SK-N-SH treated with all-trans-retinoic acid at 6 μM for 48 hours (cell line): ENCODE results near the gene SNUPN.

Experiments
- ATAC-seq: fragments of 200-7000 bp; cut with Tn5 transposase; 3 replicates; pipeline ENCODE4 v1.9.1; 2020; ENCODE audit warnings: mild to moderate bottlenecking, moderate library complexity
- ARNTL ChIP-seq: fragments of 450-650 bp; formaldehyde crosslinking; IDR thresholded peaks from 2 replicates; pipeline ENCODE4 v1.5.0; 2020; ENCODE audit warnings: low read depth, mild to moderate bottlenecking, moderate library complexity, borderline replicate concordance
- CSDC2 ChIP-seq: fragments of 250-450 bp; sonication (Bioruptor Pico); IDR thresholded peaks from 2 replicates; pipeline ENCODE4 v1.5.0; 2020; ENCODE audit warnings: mild to moderate bottlenecking, moderate library complexity
- GLIS3 ChIP-seq: fragments of 250-450 bp; sonication (Bioruptor Pico); IDR thresholded peaks from 2 replicates; pipeline ENCODE4 v1.5.0; 2020; ENCODE audit warnings: mild to moderate bottlenecking, moderate library complexity
- ISL1 ChIP-seq: fragments of 250-450 bp; sonication (Bioruptor Pico); IDR thresholded peaks from 2 replicates; pipeline ENCODE4 v2.1.2; 2022; ENCODE audit warnings: mild to moderate bottlenecking, moderate library complexity
- OSR1 ChIP-seq: fragments of 250-450 bp; sonication (Bioruptor Pico); IDR thresholded peaks from 2 replicates; pipeline ENCODE4 v1.8.0; 2022; ENCODE audit warnings: moderate library complexity, mild to moderate bottlenecking, inconsistent platforms
- PPARA ChIP-seq: fragments of 250-450 bp; sonication (Bioruptor Pico); IDR thresholded peaks from 2 replicates; pipeline ENCODE4 v1.5.0; 2020; ENCODE audit warnings: mild to moderate bottlenecking, borderline replicate concordance
- RARB ChIP-seq: fragments of 250-450 bp; sonication (Bioruptor Pico); IDR thresholded peaks from 2 replicates; pipeline ENCODE4 v1.8.0; 2021; ENCODE audit warnings: mild to moderate bottlenecking, moderate library complexity
- SNAI2 ChIP-seq: fragments of 250-450 bp; sonication (Bioruptor Pico); IDR thresholded peaks from 2 replicates; pipeline ENCODE4 v1.5.0; 2020; ENCODE audit warnings: mild to moderate bottlenecking, moderate library complexity
- TCF4 ChIP-seq: fragments of 250-450 bp; sonication (Bioruptor Pico); IDR thresholded peaks from 2 replicates; pipeline ENCODE4 v1.8.0; 2021; ENCODE audit warnings: mild to moderate bottlenecking, moderate library complexity, borderline replicate concordance
- ZFP30 ChIP-seq: fragments of 450-650 bp; formaldehyde crosslinking; IDR thresholded peaks from 2 replicates; pipeline ENCODE4 v1.5.0; 2022; ENCODE audit warnings: mild to moderate bottlenecking, moderate library complexity
- ZNF565 ChIP-seq: fragments of 450-650 bp; formaldehyde crosslinking; conservative IDR thresholded peaks from 2 replicates; pipeline ENCODE4 v1.5.0; 2020; ENCODE audit warnings: low read depth, mild to moderate bottlenecking, moderate library complexity
- ZNF8 ChIP-seq: fragments of 450-650 bp; formaldehyde crosslinking; IDR thresholded peaks from 2 replicates; pipeline ENCODE4 v1.5.0; 2020; ENCODE audit warnings: mild to moderate bottlenecking, moderate library complexity
- TF ChIP-seq, protein P1 (sequence below): fragments of 250-450 bp; sonication (Bioruptor Pico); IDR thresholded peaks from 2 replicates; pipeline ENCODE4 v1.5.1; 2021; ENCODE audit warnings: mild to moderate bottlenecking, moderate library complexity
- TF ChIP-seq, protein P2 (sequence below): fragments of 250-450 bp; sonication (Bioruptor Pico); IDR thresholded peaks from 2 replicates; pipeline ENCODE4 v1.5.0; 2020; ENCODE audit warnings: mild to moderate bottlenecking, moderate library complexity
- TF ChIP-seq, protein P3 (sequence below): fragments of 250-450 bp; sonication (Bioruptor Pico); IDR thresholded peaks from 2 replicates; pipeline ENCODE4 v1.8.0; 2020; ENCODE audit warnings: mild to moderate bottlenecking, moderate library complexity, borderline replicate concordance
- TF ChIP-seq, protein P4 (sequence below): fragments of 250-450 bp; sonication (Bioruptor Pico); IDR thresholded peaks from 2 replicates; pipeline ENCODE4 v1.8.0; 2021; ENCODE audit warnings: low read depth, mild to moderate bottlenecking, moderate library complexity, borderline replicate concordance
- TF ChIP-seq, protein P5 (sequence below): fragments of 250-450 bp; sonication (Bioruptor Pico); IDR thresholded peaks from 2 replicates; pipeline ENCODE4 v1.5.1; 2020; ENCODE audit warnings: low read depth, mild to moderate bottlenecking, moderate library complexity

The SNUPN gene

DNA sequence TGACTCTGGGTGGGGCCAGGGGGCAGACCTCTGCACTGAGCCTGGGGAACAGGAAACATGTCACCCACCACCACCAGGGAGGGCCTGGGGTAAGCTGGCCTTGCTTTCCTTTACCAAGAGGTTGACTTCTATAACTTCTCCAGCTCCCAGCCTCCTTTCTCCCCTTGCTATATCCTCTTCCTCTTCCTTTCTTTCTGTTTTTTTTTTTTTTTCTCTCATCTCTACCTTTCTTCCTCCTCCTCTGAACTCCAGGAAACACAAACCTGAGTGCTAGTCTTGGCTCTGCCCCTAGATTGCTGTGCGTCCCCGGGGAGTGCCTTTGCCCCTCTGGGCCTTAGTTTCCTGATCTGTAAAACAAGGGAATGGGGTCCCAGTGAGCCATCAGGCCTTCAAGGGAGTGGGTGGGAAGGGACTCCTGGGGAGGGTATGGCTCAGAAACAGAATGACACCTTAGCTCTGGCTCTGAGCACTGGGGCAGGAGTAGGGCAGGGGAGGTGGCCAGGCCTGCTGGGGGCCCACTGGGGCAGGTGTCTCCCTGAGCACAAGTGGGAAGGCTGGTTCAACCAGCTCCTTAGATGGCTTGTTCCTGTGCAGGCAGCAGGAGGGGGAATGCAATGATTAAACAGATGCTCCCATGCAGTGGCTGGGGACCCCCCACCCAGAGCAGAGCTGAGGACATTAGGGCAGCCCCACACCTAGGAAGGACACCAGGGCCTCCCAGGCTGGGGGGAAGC lies 26.5 kb upstream of the SNUPN start (continued):
- no peak for TF ChIP-seq OSR1

DNA sequence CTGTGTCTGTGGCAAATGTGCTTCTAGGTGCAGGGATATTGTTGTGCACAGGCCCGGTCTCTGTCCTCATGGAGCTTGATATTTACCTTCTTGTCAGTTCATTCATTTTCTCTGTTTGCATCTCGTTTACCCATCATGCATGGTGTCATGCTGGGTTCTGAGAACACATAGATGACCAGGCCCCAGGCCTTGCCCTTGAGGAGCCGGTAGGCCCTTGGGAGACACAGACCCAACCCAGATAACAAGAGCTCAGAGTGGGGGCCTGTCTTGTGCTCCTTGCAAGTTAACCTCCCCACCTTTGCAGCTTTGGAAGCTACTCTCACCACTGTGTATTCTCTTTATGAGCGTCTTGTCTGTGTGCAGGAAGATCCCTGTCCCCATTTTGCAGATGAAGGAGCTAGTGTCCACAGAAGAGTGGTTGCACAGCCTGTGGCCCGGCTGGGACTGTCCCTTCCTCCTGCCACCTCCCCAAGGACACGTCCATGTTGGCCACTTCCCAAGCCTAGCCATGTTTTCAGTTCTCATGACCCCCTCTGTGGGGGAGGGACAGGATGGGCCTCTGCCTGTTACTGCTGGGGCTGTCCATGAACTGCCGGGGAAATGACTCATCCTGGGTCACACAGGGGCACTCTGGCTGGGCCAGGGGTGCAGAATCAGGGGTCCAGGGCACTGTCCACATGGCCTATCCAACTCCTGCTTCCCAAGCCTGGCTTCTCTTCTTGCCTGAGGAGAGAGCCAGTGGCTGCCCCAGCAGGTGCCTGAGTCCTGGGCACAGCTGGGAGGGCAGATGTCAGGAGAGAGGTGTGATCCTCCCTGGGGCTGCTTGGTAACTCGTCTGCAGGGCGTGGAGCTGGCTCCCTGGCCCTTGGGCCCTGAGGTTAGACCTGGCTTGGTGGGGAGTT lies 25.6 kb upstream of the SNUPN start:
- no peak for ATAC-seq
- TF ChIP-seq RARB: no peak
- TF ChIP-seq, protein P1, sequence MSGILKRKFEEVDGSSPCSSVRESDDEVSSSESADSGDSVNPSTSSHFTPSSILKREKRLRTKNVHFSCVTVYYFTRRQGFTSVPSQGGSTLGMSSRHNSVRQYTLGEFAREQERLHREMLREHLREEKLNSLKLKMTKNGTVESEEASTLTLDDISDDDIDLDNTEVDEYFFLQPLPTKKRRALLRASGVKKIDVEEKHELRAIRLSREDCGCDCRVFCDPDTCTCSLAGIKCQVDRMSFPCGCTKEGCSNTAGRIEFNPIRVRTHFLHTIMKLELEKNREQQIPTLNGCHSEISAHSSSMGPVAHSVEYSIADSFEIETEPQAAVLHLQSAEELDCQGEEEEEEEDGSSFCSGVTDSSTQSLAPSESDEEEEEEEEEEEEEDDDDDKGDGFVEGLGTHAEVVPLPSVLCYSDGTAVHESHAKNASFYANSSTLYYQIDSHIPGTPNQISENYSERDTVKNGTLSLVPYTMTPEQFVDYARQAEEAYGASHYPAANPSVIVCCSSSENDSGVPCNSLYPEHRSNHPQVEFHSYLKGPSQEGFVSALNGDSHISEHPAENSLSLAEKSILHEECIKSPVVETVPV (CRISPR knock-in tag): no peak
- TF ChIP-seq ZNF8: no peak
- no peak for TF ChIP-seq OSR1
- TF ChIP-seq, protein P2, sequence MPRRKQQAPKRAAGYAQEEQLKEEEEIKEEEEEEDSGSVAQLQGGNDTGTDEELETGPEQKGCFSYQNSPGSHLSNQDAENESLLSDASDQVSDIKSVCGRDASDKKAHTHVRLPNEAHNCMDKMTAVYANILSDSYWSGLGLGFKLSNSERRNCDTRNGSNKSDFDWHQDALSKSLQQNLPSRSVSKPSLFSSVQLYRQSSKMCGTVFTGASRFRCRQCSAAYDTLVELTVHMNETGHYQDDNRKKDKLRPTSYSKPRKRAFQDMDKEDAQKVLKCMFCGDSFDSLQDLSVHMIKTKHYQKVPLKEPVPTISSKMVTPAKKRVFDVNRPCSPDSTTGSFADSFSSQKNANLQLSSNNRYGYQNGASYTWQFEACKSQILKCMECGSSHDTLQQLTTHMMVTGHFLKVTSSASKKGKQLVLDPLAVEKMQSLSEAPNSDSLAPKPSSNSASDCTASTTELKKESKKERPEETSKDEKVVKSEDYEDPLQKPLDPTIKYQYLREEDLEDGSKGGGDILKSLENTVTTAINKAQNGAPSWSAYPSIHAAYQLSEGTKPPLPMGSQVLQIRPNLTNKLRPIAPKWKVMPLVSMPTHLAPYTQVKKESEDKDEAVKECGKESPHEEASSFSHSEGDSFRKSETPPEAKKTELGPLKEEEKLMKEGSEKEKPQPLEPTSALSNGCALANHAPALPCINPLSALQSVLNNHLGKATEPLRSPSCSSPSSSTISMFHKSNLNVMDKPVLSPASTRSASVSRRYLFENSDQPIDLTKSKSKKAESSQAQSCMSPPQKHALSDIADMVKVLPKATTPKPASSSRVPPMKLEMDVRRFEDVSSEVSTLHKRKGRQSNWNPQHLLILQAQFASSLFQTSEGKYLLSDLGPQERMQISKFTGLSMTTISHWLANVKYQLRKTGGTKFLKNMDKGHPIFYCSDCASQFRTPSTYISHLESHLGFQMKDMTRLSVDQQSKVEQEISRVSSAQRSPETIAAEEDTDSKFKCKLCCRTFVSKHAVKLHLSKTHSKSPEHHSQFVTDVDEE (CRISPR knock-in tag): no peak
- no peak for TF ChIP-seq ARNTL
- TF ChIP-seq, all 23 proteins: peak for 0

DNA sequence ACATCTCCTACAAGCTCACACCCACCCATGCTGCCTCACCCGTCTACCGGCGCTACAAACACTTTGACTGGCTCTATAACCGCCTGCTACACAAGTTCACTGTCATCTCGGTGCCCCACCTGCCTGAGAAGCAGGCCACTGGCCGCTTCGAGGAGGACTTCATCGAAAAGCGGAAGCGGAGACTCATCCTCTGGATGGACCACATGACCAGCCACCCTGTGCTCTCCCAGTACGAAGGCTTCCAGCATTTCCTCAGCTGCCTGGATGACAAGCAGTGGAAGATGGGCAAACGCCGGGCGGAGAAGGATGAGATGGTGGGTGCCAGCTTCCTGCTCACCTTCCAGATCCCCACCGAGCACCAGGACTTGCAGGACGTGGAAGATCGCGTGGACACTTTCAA lies 24.3 kb upstream of the SNUPN start:
- ATAC-seq: no peak

More for the DNA sequence above, 24.3 kb upstream of the SNUPN start:
- TF ChIP-seq PPARA (CRISPR knock-in tag): no peak
- no peak for TF ChIP-seq ISL1 (CRISPR knock-in tag)
- no peak for TF ChIP-seq CSDC2 (CRISPR knock-in tag)
- TF ChIP-seq, protein P3, sequence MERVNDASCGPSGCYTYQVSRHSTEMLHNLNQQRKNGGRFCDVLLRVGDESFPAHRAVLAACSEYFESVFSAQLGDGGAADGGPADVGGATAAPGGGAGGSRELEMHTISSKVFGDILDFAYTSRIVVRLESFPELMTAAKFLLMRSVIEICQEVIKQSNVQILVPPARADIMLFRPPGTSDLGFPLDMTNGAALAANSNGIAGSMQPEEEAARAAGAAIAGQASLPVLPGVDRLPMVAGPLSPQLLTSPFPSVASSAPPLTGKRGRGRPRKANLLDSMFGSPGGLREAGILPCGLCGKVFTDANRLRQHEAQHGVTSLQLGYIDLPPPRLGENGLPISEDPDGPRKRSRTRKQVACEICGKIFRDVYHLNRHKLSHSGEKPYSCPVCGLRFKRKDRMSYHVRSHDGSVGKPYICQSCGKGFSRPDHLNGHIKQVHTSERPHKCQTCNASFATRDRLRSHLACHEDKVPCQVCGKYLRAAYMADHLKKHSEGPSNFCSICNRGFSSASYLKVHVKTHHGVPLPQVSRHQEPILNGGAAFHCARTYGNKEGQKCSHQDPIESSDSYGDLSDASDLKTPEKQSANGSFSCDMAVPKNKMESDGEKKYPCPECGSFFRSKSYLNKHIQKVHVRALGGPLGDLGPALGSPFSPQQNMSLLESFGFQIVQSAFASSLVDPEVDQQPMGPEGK (CRISPR knock-in tag): no peak
- TF ChIP-seq, protein P4, sequence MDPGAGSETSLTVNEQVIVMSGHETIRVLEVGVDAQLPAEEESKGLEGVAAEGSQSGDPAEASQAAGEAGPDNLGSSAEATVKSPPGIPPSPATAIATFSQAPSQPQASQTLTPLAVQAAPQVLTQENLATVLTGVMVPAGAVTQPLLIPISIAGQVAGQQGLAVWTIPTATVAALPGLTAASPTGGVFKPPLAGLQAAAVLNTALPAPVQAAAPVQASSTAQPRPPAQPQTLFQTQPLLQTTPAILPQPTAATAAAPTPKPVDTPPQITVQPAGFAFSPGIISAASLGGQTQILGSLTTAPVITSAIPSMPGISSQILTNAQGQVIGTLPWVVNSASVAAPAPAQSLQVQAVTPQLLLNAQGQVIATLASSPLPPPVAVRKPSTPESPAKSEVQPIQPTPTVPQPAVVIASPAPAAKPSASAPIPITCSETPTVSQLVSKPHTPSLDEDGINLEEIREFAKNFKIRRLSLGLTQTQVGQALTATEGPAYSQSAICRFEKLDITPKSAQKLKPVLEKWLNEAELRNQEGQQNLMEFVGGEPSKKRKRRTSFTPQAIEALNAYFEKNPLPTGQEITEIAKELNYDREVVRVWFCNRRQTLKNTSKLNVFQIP (CRISPR knock-in tag): no peak
- TF ChIP-seq GLIS3 (CRISPR knock-in tag): no peak
- TF ChIP-seq TCF4 (CRISPR knock-in tag): no peak
- no peak for TF ChIP-seq ZFP30 (CRISPR knock-in tag)
- TF ChIP-seq, protein P5, sequence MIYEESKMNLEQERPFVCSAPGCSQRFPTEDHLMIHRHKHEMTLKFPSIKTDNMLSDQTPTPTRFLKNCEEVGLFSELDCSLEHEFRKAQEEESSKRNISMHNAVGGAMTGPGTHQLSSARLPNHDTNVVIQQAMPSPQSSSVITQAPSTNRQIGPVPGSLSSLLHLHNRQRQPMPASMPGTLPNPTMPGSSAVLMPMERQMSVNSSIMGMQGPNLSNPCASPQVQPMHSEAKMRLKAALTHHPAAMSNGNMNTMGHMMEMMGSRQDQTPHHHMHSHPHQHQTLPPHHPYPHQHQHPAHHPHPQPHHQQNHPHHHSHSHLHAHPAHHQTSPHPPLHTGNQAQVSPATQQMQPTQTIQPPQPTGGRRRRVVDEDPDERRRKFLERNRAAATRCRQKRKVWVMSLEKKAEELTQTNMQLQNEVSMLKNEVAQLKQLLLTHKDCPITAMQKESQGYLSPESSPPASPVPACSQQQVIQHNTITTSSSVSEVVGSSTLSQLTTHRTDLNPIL (CRISPR knock-in tag): no peak
- no peak for TF ChIP-seq RARB
- TF ChIP-seq, protein P2 (CRISPR knock-in tag): no peak
- TF ChIP-seq SNAI2 (CRISPR knock-in tag): no peak
- no peak for TF ChIP-seq ZNF565 (CRISPR knock-in tag)
- TF ChIP-seq, all 23 proteins: peak for 0
